Esophagus muscularis mucosa (tissue), 3 donors: ENCODE measurements around the gene HOXB1.

Experiments used
- POLR2AphosphoS5 ChIP-seq, 2 donors: sonication (generic); formaldehyde crosslinking; IDR thresholded peaks; one replicate each; pipeline ENCODE4 v1.6.1; 2017; ENCODE audit warnings: antibody characterized with exemption in 2 of 2
- TF ChIP-seq, protein P1 (sequence below), 3 experiments: fragments of 200-600 bp in 2 of 3; fragments of 450-650 bp in 1 of 3; sonication (generic) in 2 of 3; IDR thresholded peaks; one replicate each; pipeline ENCODE4 v1.5.1; 2017 to 2019; ENCODE audit warnings: antibody characterized with exemption in 3 of 3, mild to moderate bottlenecking in 2 of 3, moderate library complexity in 1 of 3

DNA sequence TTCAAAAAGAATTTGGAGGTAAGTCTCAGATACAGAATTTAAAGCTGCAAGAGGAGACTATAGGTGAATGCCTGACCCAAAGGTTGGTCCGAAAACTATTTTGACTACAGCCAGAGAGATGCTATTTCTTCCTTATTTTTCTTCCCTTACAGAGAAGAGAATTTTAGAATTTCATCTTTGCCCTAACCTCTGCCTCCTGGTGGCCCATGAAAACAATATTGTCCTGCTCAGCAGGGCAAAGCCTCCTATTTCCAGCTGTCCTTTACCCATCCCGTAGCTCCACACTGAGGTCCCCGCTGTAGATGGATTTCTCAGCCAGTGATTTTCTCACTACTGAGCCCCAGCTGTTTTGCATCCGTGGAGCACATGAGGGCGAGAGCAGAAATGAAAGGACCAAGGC lies 24.6 kb downstream of the HOXB1 start:
- TF ChIP-seq, protein P1, sequence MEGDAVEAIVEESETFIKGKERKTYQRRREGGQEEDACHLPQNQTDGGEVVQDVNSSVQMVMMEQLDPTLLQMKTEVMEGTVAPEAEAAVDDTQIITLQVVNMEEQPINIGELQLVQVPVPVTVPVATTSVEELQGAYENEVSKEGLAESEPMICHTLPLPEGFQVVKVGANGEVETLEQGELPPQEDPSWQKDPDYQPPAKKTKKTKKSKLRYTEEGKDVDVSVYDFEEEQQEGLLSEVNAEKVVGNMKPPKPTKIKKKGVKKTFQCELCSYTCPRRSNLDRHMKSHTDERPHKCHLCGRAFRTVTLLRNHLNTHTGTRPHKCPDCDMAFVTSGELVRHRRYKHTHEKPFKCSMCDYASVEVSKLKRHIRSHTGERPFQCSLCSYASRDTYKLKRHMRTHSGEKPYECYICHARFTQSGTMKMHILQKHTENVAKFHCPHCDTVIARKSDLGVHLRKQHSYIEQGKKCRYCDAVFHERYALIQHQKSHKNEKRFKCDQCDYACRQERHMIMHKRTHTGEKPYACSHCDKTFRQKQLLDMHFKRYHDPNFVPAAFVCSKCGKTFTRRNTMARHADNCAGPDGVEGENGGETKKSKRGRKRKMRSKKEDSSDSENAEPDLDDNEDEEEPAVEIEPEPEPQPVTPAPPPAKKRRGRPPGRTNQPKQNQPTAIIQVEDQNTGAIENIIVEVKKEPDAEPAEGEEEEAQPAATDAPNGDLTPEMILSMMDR (IDR thresholded peaks at IDR 0.05) = no peak
- TF ChIP-seq POLR2AphosphoS5 (IDR thresholded peaks at IDR 0.05) = no peak
